Spleen (tissue), 7 donors: Measurements from ENCODE around the gene HSD17B14.

ENCODE experiments used
- CTCF ChIP-seq, 11 experiments: fragments of 200-600 bp in 7 of 11; fragments of 450-650 bp in 4 of 11; sonication (generic) in 4 of 11; IDR thresholded peaks in 8 of 11; conservative IDR thresholded peaks in 3 of 11; 1 replicate in 7 of 11; 2 replicates in 4 of 11; pipeline versions ENCODE4 v1.4.0 to v1.8.0; 2016 to 2021; ENCODE audit warnings: antibody characterized with exemption in 11 of 11, inconsistent platforms in 4 of 11, mild to moderate bottlenecking in 1 of 11
- POLR2A ChIP-seq, 3 donors: fragments of 450-650 bp; IDR thresholded peaks; one replicate each; pipeline ENCODE4 v1.5.1; 2017; ENCODE audit warnings: antibody characterized with exemption in 3 of 3, mild to moderate bottlenecking in 1 of 3
- POLR2AphosphoS5 ChIP-seq, 3 donors: sonication (generic); formaldehyde crosslinking; IDR thresholded peaks; one replicate each; pipeline ENCODE4 v1.5.1; 2017; ENCODE audit warnings: antibody characterized with exemption in 3 of 3
- donor health status: DM: no; HTN: no; CAD: no; lungs with moderate emphysema.
- donor health status: DM: no; HTN: no; CAD: no.
- donor health status: DM: no; HTN: no; CAD: no.

GRCh38 chr19:48806518-48806817 lies 29.8 kb downstream of the HSD17B14 start:
- TF ChIP-seq CTCF (IDR thresholded peaks at IDR 0.05 in 8 of 11, conservative IDR thresholded peaks at IDR 0.05 in 3 of 11) = no peak
- no peak for TF ChIP-seq POLR2A (IDR thresholded peaks at IDR 0.05)
- TF ChIP-seq POLR2AphosphoS5 (IDR thresholded peaks at IDR 0.05) = no peak
